ENCODE measurements around the gene ABCC8. TPM values are rescaled to one million over a fixed set of nuclear protein-coding genes. Genes with fewer than 3 reads are reported as not detected.

The ABCC8 gene
- total RNA-seq, 1 experiment from 2014 or later, result 2.4 TPM

GRCh38 chr11:17524221-17524620, 47.6 kb upstream of the ABCC8 start:
- DNase-seq, result no peak
- Histone ChIP-seq H3K4me1 (ENCODE audit: insufficient read depth, low read length) (peaks cover 4% of the 10 kb centered on the region; the same call in 1 of the 2 replicates), H4K91ac (ENCODE audit: insufficient read length, low read depth, low read length) (no peak overlapping the region), H4K5ac (ENCODE audit: insufficient read length, low read depth, low read length) (no peak overlapping the region), H2BK12ac (ENCODE audit: insufficient read length, low read depth, low read length) (no peak overlapping the region), H3K56ac (ENCODE audit: insufficient read length, low read depth, low read length) (no peak overlapping the region), H3K27me3 (ENCODE audit: insufficient read depth, low read length) (no peaks in the 10 kb centered on the region), H2AFZ (ENCODE audit: low read length) (no peak overlapping the region), H3K9me3 (ENCODE audit: control insufficient read depth, low read depth, low read length) (no peaks in the 10 kb centered on the region), H3T11ph (ENCODE audit: low read length) (no peak overlapping the region), H3K14ac (ENCODE audit: insufficient read depth, low read length) (no peak overlapping the region), H4K20me1 (ENCODE audit: control insufficient read depth, insufficient read depth, insufficient read length) (no peaks in the 10 kb centered on the region), H3K4me2 (ENCODE audit: insufficient read depth, insufficient read length, low read length) (no peak overlapping the region), H3K4ac (ENCODE audit: low read depth, low read length) (no peak overlapping the region), H3K79me2 (ENCODE audit: insufficient read depth, low read length) (no peaks in the 10 kb centered on the region), H3K9ac (ENCODE audit: extremely low read depth, insufficient read length, low read length) (no peak overlapping the region), H3K27ac (ENCODE audit: insufficient read length, low read depth, low read length) (no peak overlapping the region), H2AK5ac (ENCODE audit: insufficient read length, low read length) (no peak overlapping the region), H3K79me1 (ENCODE audit: insufficient read depth, low read depth, low read length, poor library complexity, severe bottlenecking) (no peaks in the 10 kb centered on the region), H2BK5ac (ENCODE audit: insufficient read length, low read length) (no peak overlapping the region), H3K18ac (ENCODE audit: insufficient read length, low read depth, low read length) (no peak overlapping the region), H3K23me2 (ENCODE audit: insufficient read length, low read depth, low read length, poor library complexity, severe bottlenecking) (no peaks in the 10 kb centered on the region), H2BK20ac (ENCODE audit: low read depth, low read length, poor library complexity, severe bottlenecking) (no peak overlapping the region), H2BK120ac (ENCODE audit: low read depth, low read length, poor library complexity, severe bottlenecking) (no peak overlapping the region), H2BK15ac (ENCODE audit: low read depth, low read length) (no peak overlapping the region), H4K8ac (replicated peaks; ENCODE audit: insufficient read length, low read depth, low read length) (no peak overlapping the region), H3K23ac (ENCODE audit: insufficient read length, low read depth, low read length) (no peak overlapping the region)
- H3K4me1 Mint-ChIP-seq, result peaks cover 5% of the 10 kb centered on the region in 2 experiments
- no peaks in the 10 kb centered on the region for H3K9me3 Mint-ChIP-seq
- TF ChIP-seq CTCF (conservative IDR thresholded peaks at IDR 0.05), result no peak
- H3K27me3 Mint-ChIP-seq (ENCODE audit: low read depth), result no peaks in the 10 kb centered on the region; the same call in 1 of the 2 replicates
- no CpG with 5 or more reads among the region's 9 CpGs for WGBS (ENCODE audit: extremely low coverage, insufficient read length, low lambda C conversion rate)
- H3K4me3 Mint-ChIP-seq, result no peak overlapping the region
- H3K27ac Mint-ChIP-seq, result no peak overlapping the region
- H3K36me3 Mint-ChIP-seq (ENCODE audit: insufficient read depth in 1 of 3, low read depth in 3 of 3), result peaks cover 2 to 4% (median 4%) of the 10 kb centered on the region in 3 experiments; a peak in 6 of 7 replicates

All from H9 (cell line).